ENCODE data around the gene ZBTB47. TPM values are rescaled to one million over a fixed set of nuclear protein-coding genes. Genes with fewer than 3 reads are reported as not detected.

Gene ZBTB47
- total and polyA plus RNA-seq, 5 donors from 2014 or later: 0.49 TPM; not detected in 4

DNA sequence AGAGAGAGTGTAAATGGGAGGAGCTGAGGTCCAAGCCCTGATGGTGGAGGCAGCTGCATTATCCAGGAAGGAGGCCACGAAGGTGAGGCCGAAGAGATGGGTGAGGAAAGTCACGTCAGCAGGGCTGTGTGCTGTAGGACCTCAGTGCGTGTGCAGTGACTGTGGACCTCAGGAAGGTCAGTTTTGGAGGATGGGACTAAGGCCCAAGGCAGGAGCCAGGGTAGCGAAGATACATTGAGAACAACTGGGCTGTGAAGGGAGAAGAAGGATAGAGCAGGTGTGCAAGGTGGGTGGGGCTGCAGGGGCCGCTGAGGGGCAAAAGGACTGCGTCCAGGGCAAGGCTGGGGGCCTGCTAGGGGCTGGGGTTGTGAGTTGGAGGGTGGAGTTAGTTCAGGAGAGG is 36.7 kb downstream of the ZBTB47 start:
- ATAC-seq (ENCODE audit: low read depth in 2 of 2): no peak

DNA sequence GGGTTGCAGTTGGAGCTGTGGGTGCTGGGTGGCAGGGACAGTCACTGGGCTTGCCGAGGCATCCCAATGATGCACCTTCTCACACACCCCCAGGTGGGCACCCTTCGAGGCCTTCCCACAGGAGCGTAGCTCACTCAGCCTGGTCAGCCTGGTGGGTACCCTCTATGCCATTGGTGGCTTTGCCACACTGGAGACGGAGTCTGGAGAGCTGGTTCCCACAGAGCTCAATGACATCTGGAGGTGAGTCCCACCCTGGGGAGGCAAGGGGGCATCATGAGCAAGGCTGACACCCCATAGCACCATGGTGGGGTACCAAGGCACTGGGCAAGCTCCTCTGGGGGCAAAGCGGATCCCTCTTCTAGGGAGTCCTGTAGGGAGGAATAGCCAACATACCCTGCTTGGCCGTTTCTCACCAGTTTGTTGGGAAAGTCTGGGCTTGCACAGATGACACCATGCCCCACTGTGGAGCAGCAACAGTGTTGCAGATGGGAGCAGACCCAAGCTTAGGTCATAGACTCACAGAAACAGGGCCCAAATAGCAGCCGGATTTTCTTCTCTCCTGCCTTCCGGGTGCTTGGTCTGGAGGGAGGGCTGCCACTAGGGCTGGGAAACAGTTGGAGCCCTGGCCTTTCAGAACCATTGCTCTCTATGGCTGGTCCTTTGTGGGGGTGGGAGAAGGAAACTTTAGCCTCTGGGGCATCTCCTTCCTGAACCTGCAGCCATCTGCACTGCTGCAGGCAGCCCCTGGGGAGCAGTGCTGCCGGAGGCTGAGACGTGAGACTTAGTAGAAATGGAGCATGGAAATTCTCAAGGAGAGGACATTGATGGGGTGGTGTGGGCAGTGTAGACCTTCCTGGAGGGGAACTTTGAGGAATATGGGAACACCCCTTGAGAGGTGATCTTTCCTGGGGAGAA is 37.5 kb downstream of the ZBTB47 start:
- Histone ChIP-seq H3K27me3 (ENCODE audit: control insufficient read depth, insufficient read depth, low read length) (peaks cover under 1% of the 10 kb centered on the region), H3K27ac (ENCODE audit: insufficient read depth, low read length, poor library complexity, severe bottlenecking) (no peak overlapping the region), H3K4me3 (ENCODE audit: low read depth, low read length) (no peak overlapping the region), H3K36me3 (ENCODE audit: control insufficient read depth, insufficient read depth, low read length) (no peaks in the 10 kb centered on the region), H3K9me3 (ENCODE audit: control insufficient read depth in 2 of 2, low read length in 2 of 2) (no peaks in the 10 kb centered on the region), H3K4me1 (ENCODE audit: control insufficient read depth, insufficient read depth, low read length, poor library complexity, severe bottlenecking) (no peaks in the 10 kb centered on the region)
- Mint-ChIP-seq H3K4me3 (no peak overlapping the region), H3K9me3 (peaks cover 0 to 1% (median 0%) of the 10 kb centered on the region in 7 donors), H3K36me3 (no peaks in the 10 kb centered on the region), H3K27me3 (no peaks in the 10 kb centered on the region), H3K4me1 (peaks cover 0 to 8% (median 0%) of the 10 kb centered on the region in 4 donors), H3K27ac (no peak overlapping the region)
- no peak for ATAC-seq (ENCODE audit: low read depth in 2 of 2)
- no peak for DNase-seq

More for the DNA sequence above, 36.7 kb downstream of the ZBTB47 start:
- Histone ChIP-seq H3K4me3 (ENCODE audit: low read depth, low read length) (no peak overlapping the region), H3K27me3 (ENCODE audit: control insufficient read depth, insufficient read depth, low read length) (no peaks in the 10 kb centered on the region), H3K27ac (ENCODE audit: insufficient read depth, low read length, poor library complexity, severe bottlenecking) (no peak overlapping the region), H3K4me1 (ENCODE audit: control insufficient read depth, insufficient read depth, low read length, poor library complexity, severe bottlenecking) (no peaks in the 10 kb centered on the region), H3K36me3 (ENCODE audit: control insufficient read depth, insufficient read depth, low read length) (no peaks in the 10 kb centered on the region), H3K9me3 (ENCODE audit: control insufficient read depth in 2 of 2, low read length in 2 of 2) (no peaks in the 10 kb centered on the region)
- Mint-ChIP-seq H3K9me3 (peaks cover 0 to 1% (median 0%) of the 10 kb centered on the region in 7 donors), H3K36me3 (no peaks in the 10 kb centered on the region), H3K4me3 (no peak overlapping the region), H3K27me3 (no peaks in the 10 kb centered on the region), H3K27ac (no peak overlapping the region), H3K4me1 (peaks cover 0 to 12% (median 0%) of the 10 kb centered on the region in 4 donors)
- DNase-seq: no peak

DNA sequence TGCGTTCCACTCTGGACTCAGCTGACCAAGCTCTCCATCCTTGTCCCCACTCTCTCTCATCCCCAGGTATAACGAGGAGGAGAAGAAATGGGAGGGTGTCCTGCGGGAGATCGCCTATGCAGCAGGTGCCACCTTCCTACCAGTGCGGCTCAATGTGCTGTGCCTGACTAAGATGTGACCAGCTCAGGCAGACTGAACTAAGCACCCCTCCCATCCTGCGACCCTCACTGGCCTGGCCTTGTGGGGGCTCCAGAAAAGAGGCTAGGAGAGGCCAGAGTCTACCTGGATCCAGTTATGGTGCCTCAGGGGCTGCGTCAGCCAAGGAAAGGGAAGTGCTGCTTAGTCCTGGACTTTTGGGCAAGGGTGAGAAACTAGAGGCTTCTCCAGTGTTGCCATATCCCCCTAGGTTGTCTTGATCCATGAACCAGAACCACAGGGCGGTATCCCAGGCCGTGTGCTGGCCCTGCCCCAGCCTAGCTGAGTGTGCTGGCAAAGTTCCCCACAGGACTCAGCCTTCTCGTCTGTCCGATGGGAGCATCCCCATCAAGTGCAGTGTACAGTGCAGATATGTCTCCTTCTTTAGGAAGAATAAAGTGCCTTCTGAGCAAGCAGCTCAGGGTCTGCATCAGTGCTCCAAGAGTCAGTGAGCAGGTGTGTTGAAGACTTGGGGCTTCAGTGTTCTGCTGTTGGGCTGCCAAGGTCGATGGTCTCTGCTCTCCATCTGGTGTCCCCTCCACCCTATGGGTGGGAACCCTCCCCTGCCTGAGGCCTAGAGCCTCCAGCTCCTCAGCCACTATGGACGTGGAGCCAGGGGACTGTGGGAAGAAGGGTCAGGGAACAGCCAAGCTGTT is 38.5 kb downstream of the ZBTB47 start:
- H3K4me1 ChIP-seq (ENCODE audit: control insufficient read depth, insufficient read depth, low read length, poor library complexity, severe bottlenecking): no peaks in the 10 kb centered on the region
- H3K27me3 Mint-ChIP-seq: no peaks in the 10 kb centered on the region
- peaks cover 2% of the 10 kb centered on the region for H3K27me3 ChIP-seq (ENCODE audit: control insufficient read depth, insufficient read depth, low read length)
- DNase-seq: no peak
- H3K4me3 Mint-ChIP-seq: no peak overlapping the region
- H3K4me3 ChIP-seq (ENCODE audit: low read depth, low read length): no peak overlapping the region
- H3K27ac ChIP-seq (ENCODE audit: insufficient read depth, low read length, poor library complexity, severe bottlenecking): no peak overlapping the region
- no peaks in the 10 kb centered on the region for H3K36me3 Mint-ChIP-seq
- no peaks in the 10 kb centered on the region for H3K9me3 Mint-ChIP-seq
- no peaks in the 10 kb centered on the region for H3K9me3 ChIP-seq (ENCODE audit: control insufficient read depth in 2 of 2, low read length in 2 of 2)
- H3K36me3 ChIP-seq (ENCODE audit: control insufficient read depth, insufficient read depth, low read length): no peaks in the 10 kb centered on the region
- H3K4me1 Mint-ChIP-seq: peaks cover 0 to 6% (median 0%) of the 10 kb centered on the region in 4 donors
- H3K27ac Mint-ChIP-seq: no peak overlapping the region
- no peak for ATAC-seq (ENCODE audit: low read depth in 2 of 2)

- Mint-ChIP-seq H3K9me3 (no peaks in the 10 kb centered on the region), H3K27ac (no peak overlapping the region), H3K36me3 (no peaks in the 10 kb centered on the region), H3K27me3 (no peaks in the 10 kb centered on the region), H3K4me3 (no peak overlapping the region), H3K4me1 (peaks cover 0 to 3% (median 0%) of the 10 kb centered on the region in 4 donors)
- Histone ChIP-seq H3K27me3 (ENCODE audit: control insufficient read depth, insufficient read depth, low read length) (peaks cover 2% of the 10 kb centered on the region), H3K36me3 (ENCODE audit: control insufficient read depth, insufficient read depth, low read length) (no peaks in the 10 kb centered on the region), H3K27ac (ENCODE audit: insufficient read depth, low read length, poor library complexity, severe bottlenecking) (no peak overlapping the region), H3K4me3 (ENCODE audit: low read depth, low read length) (no peak overlapping the region), H3K9me3 (ENCODE audit: control insufficient read depth in 2 of 2, low read length in 2 of 2) (no peaks in the 10 kb centered on the region), H3K4me1 (ENCODE audit: control insufficient read depth, insufficient read depth, low read length, poor library complexity, severe bottlenecking) (no peaks in the 10 kb centered on the region)
- ATAC-seq (ENCODE audit: low read depth in 2 of 2) (no peak), DNase-seq (no peak)
Measured at GRCh38 chr3:42692667-42693529, 39.4 kb downstream of the ZBTB47 start.

- no peak for ATAC-seq (ENCODE audit: low read depth in 2 of 2)
Measured at GRCh38 chr3:42693530-42693930, 40.0 kb downstream of the ZBTB47 start.

GRCh38 chr3:42694366-42694765 is 40.9 kb downstream of the ZBTB47 start:
- H3K4me3 ChIP-seq (ENCODE audit: low read depth, low read length): no peak overlapping the region
- ATAC-seq (ENCODE audit: low read depth in 2 of 2) (no peak), DNase-seq (no peak)
- H3K4me1 Mint-ChIP-seq: peaks cover 0 to 14% (median 0%) of the 10 kb centered on the region in 4 donors
- H3K27ac Mint-ChIP-seq: no peak overlapping the region
- no peaks in the 10 kb centered on the region for H3K36me3 Mint-ChIP-seq
- H3K27ac ChIP-seq (ENCODE audit: insufficient read depth, low read length, poor library complexity, severe bottlenecking): no peak overlapping the region
- H3K9me3 Mint-ChIP-seq: no peaks in the 10 kb centered on the region
- H3K9me3 ChIP-seq (ENCODE audit: control insufficient read depth in 2 of 2, low read length in 2 of 2): no peaks in the 10 kb centered on the region
- no peak overlapping the region for H3K4me3 Mint-ChIP-seq
- H3K36me3 ChIP-seq (ENCODE audit: control insufficient read depth, insufficient read depth, low read length): no peaks in the 10 kb centered on the region
- peaks cover 2% of the 10 kb centered on the region for H3K27me3 ChIP-seq (ENCODE audit: control insufficient read depth, insufficient read depth, low read length)
- H3K27me3 Mint-ChIP-seq: no peaks in the 10 kb centered on the region
- H3K4me1 ChIP-seq (ENCODE audit: control insufficient read depth, insufficient read depth, low read length, poor library complexity, severe bottlenecking): peaks cover 10% of the 10 kb centered on the region

More at GRCh38 chr3:42693530-42693930, 40.0 kb downstream of the ZBTB47 start:
- Histone ChIP-seq H3K27me3 (ENCODE audit: control insufficient read depth, insufficient read depth, low read length) (peaks cover 2% of the 10 kb centered on the region), H3K4me1 (ENCODE audit: control insufficient read depth, insufficient read depth, low read length, poor library complexity, severe bottlenecking) (peaks cover 1% of the 10 kb centered on the region), H3K9me3 (ENCODE audit: control insufficient read depth in 2 of 2, low read length in 2 of 2) (no peaks in the 10 kb centered on the region), H3K4me3 (ENCODE audit: low read depth, low read length) (no peak overlapping the region), H3K36me3 (ENCODE audit: control insufficient read depth, insufficient read depth, low read length) (no peaks in the 10 kb centered on the region), H3K27ac (ENCODE audit: insufficient read depth, low read length, poor library complexity, severe bottlenecking) (no peak overlapping the region)
- no peaks in the 10 kb centered on the region for H3K27me3 Mint-ChIP-seq
- DNase-seq: no peak
- H3K4me3 Mint-ChIP-seq: no peak overlapping the region
- no peaks in the 10 kb centered on the region for H3K36me3 Mint-ChIP-seq
- H3K4me1 Mint-ChIP-seq: peaks cover 0 to 9% (median 0%) of the 10 kb centered on the region in 4 donors
- no peak overlapping the region for H3K27ac Mint-ChIP-seq
- no peaks in the 10 kb centered on the region for H3K9me3 Mint-ChIP-seq
